NCI-H526 (cell line): Measurements from ENCODE around the gene SETD5.

Experiments used
- DNase-seq, 2 experiments: peaks; one replicate each; lab custom pipeline; 2025; lab: John Stamatoyannopoulos, UW

SETD5 gene

GRCh38 chr3:9397332-9397905, at the start of gene SETD5:
TSS of gene SETD5 (plus strand) at chr3:9397615. CDS start at chr3:9428939, 31,324 bp downstream.
- peak; percentile 91 to 96 for DNase-seq

GRCh38 chr3:9347887-9348286, 49.5 kb upstream of the SETD5 start:
- DNase-seq = no peak

- DNase-seq = no peak
Measured at GRCh38 chr3:9349321-9350117, 47.9 kb upstream of the SETD5 start.

GRCh38 chr3:9351709-9352126, 45.7 kb upstream of the SETD5 start:
- peak in 1 of 2 experiments; percentile 7 for DNase-seq

GRCh38 chr3:9352917-9353752, 44.3 kb upstream of the SETD5 start:
- peak; percentile 51 to 79 for DNase-seq

GRCh38 chr3:9361691-9362388, 35.6 kb upstream of the SETD5 start:
- DNase-seq = no peak

- DNase-seq = peak; percentile 89 to 94
Measured at GRCh38 chr3:9362731-9363530, 34.5 kb upstream of the SETD5 start, which contains the start of gene THUMPD3. TSS of gene THUMPD3 (plus strand) at chr3:9363054. CDS start at chr3:9365069, 2,015 bp downstream.

GRCh38 chr3:9369508-9369907, 27.9 kb upstream of the SETD5 start:
- no peak for DNase-seq

GRCh38 chr3:9373465-9373864, 23.9 kb upstream of the SETD5 start:
- DNase-seq = no peak

GRCh38 chr3:9377981-9378380, 19.4 kb upstream of the SETD5 start:
- DNase-seq = no peak

- DNase-seq = no peak
Measured at GRCh38 chr3:9379327-9379726, 18.1 kb upstream of the SETD5 start.

- DNase-seq = no peak
Measured at GRCh38 chr3:9380014-9380413, 17.4 kb upstream of the SETD5 start.

- DNase-seq = no peak
Measured at GRCh38 chr3:9384141-9384828, 13.1 kb upstream of the SETD5 start.

- DNase-seq = no peak
Measured at GRCh38 chr3:9385187-9386077, 12.0 kb upstream of the SETD5 start.

GRCh38 chr3:9386078-9386459, 11.3 kb upstream of the SETD5 start:
- DNase-seq = no peak

- DNase-seq = no peak
Measured at GRCh38 chr3:9386501-9387321, 10.7 kb upstream of the SETD5 start.

GRCh38 chr3:9387322-9387655, 10.1 kb upstream of the SETD5 start:
- no peak for DNase-seq

GRCh38 chr3:9388142-9388541, 9.3 kb upstream of the SETD5 start:
- no peak for DNase-seq
